ENCODE measurements around the gene SOS2. TPM values are rescaled to one million over a fixed set of nuclear protein-coding genes. Genes with fewer than 3 reads are reported as not detected.

SOS2 gene
- total and polyA plus RNA-seq, 2 experiments from 2014 or later: 2.6 to 13.7 TPM

DNA sequence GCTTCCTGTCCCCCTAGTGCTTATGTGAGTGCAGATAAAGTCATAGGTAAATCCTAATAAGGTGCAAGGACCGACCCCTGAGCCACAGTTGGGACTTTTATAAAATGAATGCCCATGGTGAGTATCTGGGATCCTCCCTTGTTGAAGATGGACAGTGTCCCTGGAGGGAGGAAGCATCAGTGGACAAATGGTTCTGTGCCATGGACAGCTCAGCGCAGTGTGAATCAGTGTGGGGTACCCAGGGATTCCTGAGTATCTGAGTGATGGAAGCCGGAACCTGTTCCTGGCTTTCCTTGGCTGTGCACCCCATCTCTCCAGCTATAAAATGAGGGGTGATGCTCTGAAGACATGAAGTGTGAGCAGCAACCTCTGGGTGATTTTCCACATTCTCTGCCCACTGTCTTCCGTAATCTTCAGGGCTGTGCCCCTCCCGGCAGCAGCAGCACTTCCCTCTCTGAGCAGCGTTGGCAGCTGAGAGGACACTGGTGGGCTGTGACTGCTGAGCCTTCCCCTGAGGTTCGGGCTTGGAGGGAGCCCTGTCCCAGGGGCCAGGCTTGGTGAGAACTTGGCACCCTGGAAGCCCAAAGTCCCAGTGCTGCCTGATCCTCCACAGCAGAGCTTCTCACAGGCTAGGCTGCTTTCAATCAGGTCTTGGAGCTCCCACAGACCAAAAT lies 140.0 kb downstream of the SOS2 start:
- Histone ChIP-seq H3K27ac (no peak overlapping the region), H4K20me1 (ENCODE audit: insufficient read depth) (no peaks in the 10 kb centered on the region), H3F3A (ENCODE audit: insufficient read depth) (peaks cover 12% of the 10 kb centered on the region; the same call in 1 of the 2 replicates), H3K4me2 (ENCODE audit: unreplicated experiment) (no peak overlapping the region), H3K9me3 (ENCODE audit: low read depth) (no peaks in the 10 kb centered on the region), H3K27me3 (replicated peaks; ENCODE audit: insufficient read depth) (no peaks in the 10 kb centered on the region), H3K4me3 (no peak overlapping the region), H3K9ac (no peak overlapping the region), H2AFZ (no peak overlapping the region), H3K9me2 (ENCODE audit: insufficient read depth) (no peaks in the 10 kb centered on the region), H3K79me2 (ENCODE audit: insufficient read depth) (no peaks in the 10 kb centered on the region), H3K4me1 (ENCODE audit: insufficient read depth) (peaks cover 3% of the 10 kb centered on the region), H3K36me3 (ENCODE audit: low read depth) (no peaks in the 10 kb centered on the region)
- DNase-seq: no peak
- TF ChIP-seq EZH2 (IDR thresholded peaks at IDR 0.05; ENCODE audit: insufficient read depth, poor library complexity, severe bottlenecking): no peak
- no peak for TF ChIP-seq EZH2phosphoT487 (IDR thresholded peaks at IDR 0.05; ENCODE audit: insufficient read depth, low read depth)
- in situ Hi-C loops (cut with MboI): loop anchor here (10.0 kb wide), 1 partner anchor 217 kb away; no protein-coding TSS in a partner anchor
- WGBS, 2 experiments (ENCODE audit: low coverage in 1 of 2, low lambda C conversion rate in 2 of 2, missing lambda C conversion rate in 2 of 2): 83 to 84% methylated on average over 7 of the region's 7 CpGs

- 98% methylated on average over 5 of the region's 5 CpGs for WGBS, 2 experiments (ENCODE audit: low coverage in 1 of 2, low lambda C conversion rate in 2 of 2, missing lambda C conversion rate in 2 of 2)
- in situ Hi-C loops (cut with MboI): no loop called here
- Histone ChIP-seq H4K20me1 (ENCODE audit: insufficient read depth) (no peaks in the 10 kb centered on the region), H3K4me2 (ENCODE audit: unreplicated experiment) (no peak overlapping the region), H3K27me3 (replicated peaks; ENCODE audit: insufficient read depth) (no peaks in the 10 kb centered on the region), H3K36me3 (ENCODE audit: low read depth) (no peaks in the 10 kb centered on the region), H3K9me2 (ENCODE audit: insufficient read depth) (no peaks in the 10 kb centered on the region), H3K27ac (no peak overlapping the region), H3K79me2 (ENCODE audit: insufficient read depth) (no peaks in the 10 kb centered on the region), H2AFZ (no peak overlapping the region), H3K4me3 (no peak overlapping the region), H3K9me3 (ENCODE audit: low read depth) (no peaks in the 10 kb centered on the region), H3F3A (ENCODE audit: insufficient read depth) (peaks cover 23% of the 10 kb centered on the region; the same call in 1 of the 2 replicates), H3K4me1 (ENCODE audit: insufficient read depth) (peaks cover 14% of the 10 kb centered on the region), H3K9ac (no peak overlapping the region)
- TF ChIP-seq EZH2phosphoT487 (IDR thresholded peaks at IDR 0.05; ENCODE audit: insufficient read depth, low read depth) (no peak), EZH2 (IDR thresholded peaks at IDR 0.05; ENCODE audit: insufficient read depth, poor library complexity, severe bottlenecking) (no peak)
- no peak for DNase-seq
Observed at GRCh38 chr14:50089208-50089607, 142.2 kb downstream of the SOS2 start.

DNA sequence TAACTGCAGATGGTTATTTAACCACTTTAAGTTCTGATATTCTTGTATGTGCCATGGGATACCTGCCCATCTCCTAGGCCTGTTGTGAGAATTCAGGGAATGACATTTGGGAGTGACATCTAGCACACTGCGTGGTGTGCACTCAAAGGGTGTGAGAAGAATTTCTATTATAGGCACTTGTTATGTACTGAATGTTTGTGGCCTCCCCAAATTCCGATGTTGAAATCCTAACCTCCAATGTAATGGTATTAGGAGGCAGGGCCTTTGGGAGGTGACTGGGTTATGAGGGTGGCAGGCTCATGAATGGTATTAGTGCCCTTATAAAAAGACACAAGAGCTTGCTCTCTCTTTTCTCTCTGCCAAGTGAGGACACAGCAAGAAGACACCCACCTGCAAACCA lies 142.6 kb downstream of the SOS2 start:
- Histone ChIP-seq H3F3A (ENCODE audit: insufficient read depth) (peaks cover 23% of the 10 kb centered on the region; the same call in 1 of the 2 replicates), H3K4me2 (ENCODE audit: unreplicated experiment) (no peak overlapping the region), H3K27me3 (replicated peaks; ENCODE audit: insufficient read depth) (no peaks in the 10 kb centered on the region), H3K4me3 (no peak overlapping the region), H2AFZ (no peak overlapping the region), H3K9ac (no peak overlapping the region), H4K20me1 (ENCODE audit: insufficient read depth) (no peaks in the 10 kb centered on the region), H3K4me1 (ENCODE audit: insufficient read depth) (peaks cover 14% of the 10 kb centered on the region), H3K79me2 (ENCODE audit: insufficient read depth) (no peaks in the 10 kb centered on the region), H3K9me2 (ENCODE audit: insufficient read depth) (no peaks in the 10 kb centered on the region), H3K36me3 (ENCODE audit: low read depth) (no peaks in the 10 kb centered on the region), H3K27ac (no peak overlapping the region), H3K9me3 (ENCODE audit: low read depth) (no peaks in the 10 kb centered on the region)
- in situ Hi-C loops (cut with MboI): no loop called here
- TF ChIP-seq EZH2 (IDR thresholded peaks at IDR 0.05; ENCODE audit: insufficient read depth, poor library complexity, severe bottlenecking): no peak
- TF ChIP-seq EZH2phosphoT487 (IDR thresholded peaks at IDR 0.05; ENCODE audit: insufficient read depth, low read depth): no peak
- DNase-seq: no peak
- WGBS, 2 experiments (ENCODE audit: low coverage in 1 of 2, low lambda C conversion rate in 2 of 2, missing lambda C conversion rate in 2 of 2): 50 to 54% methylated on average over 2 of the region's 2 CpGs

DNA sequence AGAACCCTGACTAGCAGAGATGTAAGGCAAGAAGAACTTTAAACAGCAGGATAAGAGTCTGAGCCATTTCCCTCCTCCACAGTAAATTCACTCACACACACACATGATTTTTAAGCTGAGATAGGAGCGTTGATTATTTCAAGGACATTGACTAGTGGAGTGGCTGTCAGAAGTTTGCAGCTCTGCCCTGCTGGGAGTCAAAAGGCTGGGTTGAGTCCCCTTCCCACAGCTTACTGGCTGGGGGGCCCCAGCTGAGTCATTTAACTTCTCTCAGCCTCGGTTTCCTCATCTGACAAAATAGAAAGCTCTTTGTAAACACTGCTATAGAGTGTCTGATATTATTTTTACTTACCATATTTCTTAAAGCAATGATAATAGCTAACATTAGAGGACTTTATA lies 143.3 kb downstream of the SOS2 start:
- whole genome bisulfite sequencing, 2 experiments (ENCODE audit: low coverage in 1 of 2, low lambda C conversion rate in 2 of 2, missing lambda C conversion rate in 2 of 2): 94 to 98% methylated on average over 2 of the region's 2 CpGs
- Histone ChIP-seq H3F3A (ENCODE audit: insufficient read depth) (peaks cover 23% of the 10 kb centered on the region; the same call in 1 of the 2 replicates), H3K9me2 (ENCODE audit: insufficient read depth) (no peaks in the 10 kb centered on the region), H3K27me3 (replicated peaks; ENCODE audit: insufficient read depth) (no peaks in the 10 kb centered on the region), H2AFZ (no peak overlapping the region), H3K4me3 (no peak overlapping the region), H3K4me1 (ENCODE audit: insufficient read depth) (peaks cover 14% of the 10 kb centered on the region), H3K36me3 (ENCODE audit: low read depth) (no peaks in the 10 kb centered on the region), H4K20me1 (ENCODE audit: insufficient read depth) (no peaks in the 10 kb centered on the region), H3K79me2 (ENCODE audit: insufficient read depth) (no peaks in the 10 kb centered on the region), H3K27ac (no peak overlapping the region), H3K4me2 (ENCODE audit: unreplicated experiment) (no peak overlapping the region), H3K9me3 (ENCODE audit: low read depth) (no peaks in the 10 kb centered on the region), H3K9ac (no peak overlapping the region)
- TF ChIP-seq EZH2 (IDR thresholded peaks at IDR 0.05; ENCODE audit: insufficient read depth, poor library complexity, severe bottlenecking) (no peak), EZH2phosphoT487 (IDR thresholded peaks at IDR 0.05; ENCODE audit: insufficient read depth, low read depth) (no peak)
- no peak for DNase-seq
- in situ Hi-C loops (cut with MboI): no loop called here
